Cardiac muscle cell (in vitro differentiated cells and primary cell): ENCODE results near the gene TGM1. TPM values are rescaled to one million over a fixed set of nuclear protein-coding genes. Genes with fewer than 3 reads are reported as not detected.

ENCODE experiments used
- DNase-seq, 2 donors: peaks; one replicate each; pipeline versions ENCODE4 v3.0.0 to v3.0.0-alpha.2; 2010 to 2017; ENCODE audit warnings: low read depth in 1 of 2, low spot score in 1 of 2
- H3K27ac ChIP-seq: fragments of 200-600 bp; sonication (generic); 2 replicates; pipeline ENCODE4 v1.5.1; 2016
- H3K27me3 ChIP-seq: fragments of 200-600 bp; sonication (generic); 2 replicates; pipeline ENCODE4 v1.6.0; 2016; ENCODE audit warnings: control low read depth
- H3K36me3 ChIP-seq: fragments of 200-600 bp; sonication (generic); 2 replicates; pipeline ENCODE4 v1.5.1; 2016; ENCODE audit warnings: control low read depth
- H3K4me1 ChIP-seq: fragments of 200-600 bp; sonication (generic); 2 replicates; pipeline ENCODE4 v1.8.1; 2017; ENCODE audit warnings: low read depth, mild to moderate bottlenecking, mixed run types
- H3K4me3 ChIP-seq: fragments of 200-600 bp; sonication (generic); 2 replicates; pipeline ENCODE4 v1.5.1; 2016; ENCODE audit warnings: mild to moderate bottlenecking
- H3K9me3 ChIP-seq: fragments of 200-600 bp; sonication (generic); 2 replicates; pipeline ENCODE4 v1.5.1; 2017; ENCODE audit warnings: low read depth, mild to moderate bottlenecking, control low read depth
- polyA plus RNA-seq: library from polyadenylated mRNA; unstranded; fragments of >200 nt; fragmentation: Nextera tagmentation; extraction: Ambion mirVana; gene quantifications from 2 replicates; pipeline ENCODE4 v1.2.1, GENCODE V29; 2016
- total RNA-seq: library from RNA; depleted of rRNA; stranded (reverse); fragments of >200 nt; gene quantifications from 2 replicates; pipeline ENCODE4 v1.2.3, GENCODE V29; 2016
- TF ChIP-seq, protein P1 (sequence below): IDR thresholded peaks from 2 replicates; pipeline ENCODE4 v1.5.1; 2012; ENCODE audit warnings: low read depth, mild to moderate bottlenecking, low read length

The TGM1 gene
- total and polyA plus RNA-seq, 2 experiments from 2014 or later: 1.7 TPM; not detected in 1

DNA sequence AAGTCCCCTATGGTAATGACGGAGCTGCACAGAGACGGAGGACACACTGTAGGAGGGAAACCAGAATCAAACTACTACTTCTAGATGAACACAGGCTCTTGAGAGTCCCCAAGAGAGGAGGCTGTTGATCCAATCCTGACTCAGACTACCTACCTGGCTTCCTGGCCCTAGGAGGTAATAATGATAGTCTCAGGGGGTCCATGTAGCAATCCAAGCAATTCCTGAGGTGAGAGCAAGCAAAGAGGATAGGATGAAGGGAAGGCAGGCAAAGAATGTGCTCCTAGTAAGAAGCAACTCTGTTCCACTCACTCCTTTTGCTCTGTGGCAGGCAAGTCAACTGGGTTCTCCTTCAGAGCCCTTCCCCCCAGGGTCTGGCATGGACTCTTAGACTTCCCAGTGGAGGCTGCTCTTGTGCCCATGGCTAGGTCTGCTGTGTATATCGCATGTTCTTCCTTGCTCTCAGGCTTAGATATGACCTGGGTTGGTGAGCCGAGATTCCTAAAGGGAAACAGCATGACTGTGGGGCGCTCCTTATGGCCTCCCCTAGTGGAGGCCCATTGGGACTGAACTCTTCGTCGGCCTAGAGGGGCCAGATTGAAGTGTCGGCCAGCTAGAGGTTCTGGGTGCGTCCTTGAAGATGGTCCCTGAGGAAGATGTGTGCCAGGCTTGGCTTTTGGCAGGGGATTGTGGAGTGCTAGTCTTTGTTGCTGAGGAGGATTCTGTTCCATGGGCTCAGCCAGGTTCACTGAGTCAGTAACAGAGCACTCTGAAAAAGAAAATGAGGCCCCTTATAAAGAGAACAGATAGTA lies 22.7 kb downstream of the TGM1 start:
- Histone ChIP-seq H3K4me3 (no peak overlapping the region), H3K4me1 (no peaks in the 10 kb centered on the region), H3K9me3 (no peaks in the 10 kb centered on the region), H3K36me3 (peaks cover 23% of the 10 kb centered on the region), H3K27ac (no peak overlapping the region), H3K27me3 (no peaks in the 10 kb centered on the region)
- TF ChIP-seq, protein P1, sequence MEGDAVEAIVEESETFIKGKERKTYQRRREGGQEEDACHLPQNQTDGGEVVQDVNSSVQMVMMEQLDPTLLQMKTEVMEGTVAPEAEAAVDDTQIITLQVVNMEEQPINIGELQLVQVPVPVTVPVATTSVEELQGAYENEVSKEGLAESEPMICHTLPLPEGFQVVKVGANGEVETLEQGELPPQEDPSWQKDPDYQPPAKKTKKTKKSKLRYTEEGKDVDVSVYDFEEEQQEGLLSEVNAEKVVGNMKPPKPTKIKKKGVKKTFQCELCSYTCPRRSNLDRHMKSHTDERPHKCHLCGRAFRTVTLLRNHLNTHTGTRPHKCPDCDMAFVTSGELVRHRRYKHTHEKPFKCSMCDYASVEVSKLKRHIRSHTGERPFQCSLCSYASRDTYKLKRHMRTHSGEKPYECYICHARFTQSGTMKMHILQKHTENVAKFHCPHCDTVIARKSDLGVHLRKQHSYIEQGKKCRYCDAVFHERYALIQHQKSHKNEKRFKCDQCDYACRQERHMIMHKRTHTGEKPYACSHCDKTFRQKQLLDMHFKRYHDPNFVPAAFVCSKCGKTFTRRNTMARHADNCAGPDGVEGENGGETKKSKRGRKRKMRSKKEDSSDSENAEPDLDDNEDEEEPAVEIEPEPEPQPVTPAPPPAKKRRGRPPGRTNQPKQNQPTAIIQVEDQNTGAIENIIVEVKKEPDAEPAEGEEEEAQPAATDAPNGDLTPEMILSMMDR: no peak
- DNase-seq: no peak

- Histone ChIP-seq H3K36me3 (peaks cover 23% of the 10 kb centered on the region), H3K4me3 (no peak overlapping the region), H3K9me3 (no peaks in the 10 kb centered on the region), H3K27me3 (no peaks in the 10 kb centered on the region), H3K27ac (no peak overlapping the region), H3K4me1 (peaks cover 2% of the 10 kb centered on the region)
- TF ChIP-seq, protein P1: no peak
- no peak for DNase-seq
Observed at GRCh38 chr14:24238527-24239037, 24.4 kb downstream of the TGM1 start.

- Histone ChIP-seq H3K36me3 (peaks cover 23% of the 10 kb centered on the region), H3K27me3 (no peaks in the 10 kb centered on the region), H3K4me3 (no peak overlapping the region), H3K27ac (no peak overlapping the region), H3K4me1 (peaks cover 6% of the 10 kb centered on the region), H3K9me3 (no peaks in the 10 kb centered on the region)
- no peak for DNase-seq
- TF ChIP-seq, protein P1: no peak
Observed at GRCh38 chr14:24238123-24238522, 24.9 kb downstream of the TGM1 start.

GRCh38 chr14:24237463-24237955 lies 25.5 kb downstream of the TGM1 start:
- DNase-seq: no peak
- Histone ChIP-seq H3K36me3 (peaks cover 23% of the 10 kb centered on the region), H3K4me3 (no peak overlapping the region), H3K4me1 (peaks cover 7% of the 10 kb centered on the region), H3K9me3 (no peaks in the 10 kb centered on the region), H3K27me3 (no peaks in the 10 kb centered on the region), H3K27ac (no peak overlapping the region)
- TF ChIP-seq, protein P1: no peak

- DNase-seq: no peak
- TF ChIP-seq, protein P1: no peak
- no peaks in the 10 kb centered on the region for H3K27me3 ChIP-seq
- H3K27ac ChIP-seq: no peak overlapping the region
- no peaks in the 10 kb centered on the region for H3K9me3 ChIP-seq
- H3K36me3 ChIP-seq: peaks cover 23% of the 10 kb centered on the region
- peaks cover 7% of the 10 kb centered on the region for H3K4me1 ChIP-seq
- no peak overlapping the region for H3K4me3 ChIP-seq
Observed at GRCh38 chr14:24236689-24237462, 26.1 kb downstream of the TGM1 start.
